GM12892 (cell line): ENCODE data around the gene ABCC4. TPM values are rescaled to one million over a fixed set of nuclear protein-coding genes. Genes with fewer than 3 reads are reported as not detected.
A peak's percentile ranks its signal among the peaks of the same experiment; 100 is the strongest.

Experiments
- DNase-seq: peaks from one replicate; pipeline ENCODE4 v3.0.0; 2011; ENCODE audit not compliant: insufficient read length
- FAIRE-seq: peaks from 2 replicates; lab custom pipeline; 2011; peaks lifted over from hg19 to GRCh38; lab: Jason Lieb, UNC
- POLR2A ChIP-seq: IDR thresholded peaks from 2 replicates; pipeline ENCODE4 v1.6.1; 2011; ENCODE audit warnings: low read depth, low read length, control low read depth
- POLR2AphosphoS5 ChIP-seq: IDR thresholded peaks from 2 replicates; pipeline ENCODE4 v1.6.1; 2011; ENCODE audit warnings: low read depth, low read length, control low read depth
- TAF1 ChIP-seq: IDR thresholded peaks from 2 replicates; pipeline ENCODE4 v1.6.1; 2011; ENCODE audit warnings: low read depth, mild to moderate bottlenecking, control low read depth, low read length, borderline replicate concordance
- polyA plus RNA-seq: library from polyadenylated mRNA; unstranded; fragments of >200 nt; gene quantifications from one replicate; pipeline ENCODE4 v1.2.1, GENCODE V29; 2012; ENCODE audit warnings: missing spikeins, inconsistent platforms; ENCODE audit not compliant: missing spikeins

The ABCC4 gene, protein sequence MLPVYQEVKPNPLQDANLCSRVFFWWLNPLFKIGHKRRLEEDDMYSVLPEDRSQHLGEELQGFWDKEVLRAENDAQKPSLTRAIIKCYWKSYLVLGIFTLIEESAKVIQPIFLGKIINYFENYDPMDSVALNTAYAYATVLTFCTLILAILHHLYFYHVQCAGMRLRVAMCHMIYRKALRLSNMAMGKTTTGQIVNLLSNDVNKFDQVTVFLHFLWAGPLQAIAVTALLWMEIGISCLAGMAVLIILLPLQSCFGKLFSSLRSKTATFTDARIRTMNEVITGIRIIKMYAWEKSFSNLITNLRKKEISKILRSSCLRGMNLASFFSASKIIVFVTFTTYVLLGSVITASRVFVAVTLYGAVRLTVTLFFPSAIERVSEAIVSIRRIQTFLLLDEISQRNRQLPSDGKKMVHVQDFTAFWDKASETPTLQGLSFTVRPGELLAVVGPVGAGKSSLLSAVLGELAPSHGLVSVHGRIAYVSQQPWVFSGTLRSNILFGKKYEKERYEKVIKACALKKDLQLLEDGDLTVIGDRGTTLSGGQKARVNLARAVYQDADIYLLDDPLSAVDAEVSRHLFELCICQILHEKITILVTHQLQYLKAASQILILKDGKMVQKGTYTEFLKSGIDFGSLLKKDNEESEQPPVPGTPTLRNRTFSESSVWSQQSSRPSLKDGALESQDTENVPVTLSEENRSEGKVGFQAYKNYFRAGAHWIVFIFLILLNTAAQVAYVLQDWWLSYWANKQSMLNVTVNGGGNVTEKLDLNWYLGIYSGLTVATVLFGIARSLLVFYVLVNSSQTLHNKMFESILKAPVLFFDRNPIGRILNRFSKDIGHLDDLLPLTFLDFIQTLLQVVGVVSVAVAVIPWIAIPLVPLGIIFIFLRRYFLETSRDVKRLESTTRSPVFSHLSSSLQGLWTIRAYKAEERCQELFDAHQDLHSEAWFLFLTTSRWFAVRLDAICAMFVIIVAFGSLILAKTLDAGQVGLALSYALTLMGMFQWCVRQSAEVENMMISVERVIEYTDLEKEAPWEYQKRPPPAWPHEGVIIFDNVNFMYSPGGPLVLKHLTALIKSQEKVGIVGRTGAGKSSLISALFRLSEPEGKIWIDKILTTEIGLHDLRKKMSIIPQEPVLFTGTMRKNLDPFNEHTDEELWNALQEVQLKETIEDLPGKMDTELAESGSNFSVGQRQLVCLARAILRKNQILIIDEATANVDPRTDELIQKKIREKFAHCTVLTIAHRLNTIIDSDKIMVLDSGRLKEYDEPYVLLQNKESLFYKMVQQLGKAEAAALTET (N-terminal part only)
- 19.5 TPM for polyA plus RNA-seq

DNA sequence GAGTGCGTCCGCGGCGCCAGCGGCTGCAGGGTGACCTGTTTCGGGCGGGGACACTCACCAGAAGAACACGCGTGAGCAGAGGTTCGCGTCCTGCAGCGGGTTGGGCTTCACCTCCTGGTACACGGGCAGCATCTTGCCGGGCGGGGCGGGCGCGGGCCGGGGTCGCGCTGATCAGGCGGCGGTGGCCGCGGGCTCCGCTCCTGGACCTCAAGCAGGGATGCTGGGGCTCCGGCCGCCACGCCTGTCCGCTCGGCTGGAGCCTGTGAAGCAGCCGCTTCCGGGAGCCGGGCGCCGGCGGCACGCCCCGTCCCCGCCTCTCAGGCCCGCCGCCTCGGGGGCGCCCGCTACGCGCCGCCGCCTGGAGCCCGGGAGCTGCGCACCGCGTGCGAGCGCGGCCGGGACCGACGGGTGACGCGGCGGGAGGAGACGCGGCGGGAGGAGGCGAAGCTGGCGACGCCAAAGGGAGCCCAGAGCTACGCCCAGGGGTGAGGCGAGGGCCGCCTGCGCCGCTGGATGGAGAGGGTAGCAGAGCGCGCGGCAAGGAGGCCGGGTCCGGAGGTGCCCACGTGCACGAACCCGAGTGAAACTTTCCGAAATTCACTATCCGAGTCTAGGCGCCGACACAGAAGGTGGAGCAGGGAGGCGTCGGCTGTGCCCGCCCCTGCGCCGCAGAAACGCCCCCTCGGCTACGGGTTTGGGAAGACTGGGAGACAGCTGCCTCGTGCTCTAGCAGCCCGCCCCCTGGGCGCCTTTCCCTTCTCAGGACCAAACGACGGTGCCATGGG lies at the start of gene ABCC4:
TSS of gene ABCC4 (minus strand) at position 269 of the 785 bp plus-strand sequence. CDS start at position 132, 137 bp downstream.
- peak; percentile 84 for FAIRE-seq
- TF ChIP-seq TAF1 (peak; percentile 47; the same call in 1 of the 2 replicates), POLR2A (peak; percentile 73), POLR2AphosphoS5 (no peak; the same call in 1 of the 2 replicates)
- peak; percentile 81 for DNase-seq

DNA sequence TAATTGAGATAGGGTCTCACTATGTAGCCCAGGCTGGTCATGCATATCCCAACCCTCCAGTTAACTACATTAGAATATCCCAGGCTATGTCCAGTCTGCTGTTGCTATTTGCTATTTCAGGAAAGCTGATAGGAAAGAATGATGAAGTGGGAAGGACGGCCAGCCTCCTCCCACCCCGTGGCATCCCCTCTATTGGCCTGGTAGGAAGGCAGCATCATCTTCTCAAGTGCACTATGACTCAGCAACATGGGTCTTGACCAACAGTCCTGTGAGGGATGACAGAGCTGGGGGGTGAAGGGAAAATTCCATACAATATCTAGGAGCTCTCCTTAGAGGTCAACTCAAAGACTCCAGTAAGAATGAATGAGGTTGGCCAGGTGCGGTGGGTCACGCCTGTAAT lies 48.0 kb upstream of the ABCC4 start:
- TF ChIP-seq TAF1 = no peak
- no peak for TF ChIP-seq POLR2A
- TF ChIP-seq POLR2AphosphoS5 = no peak
- FAIRE-seq = no peak
- no peak for DNase-seq

DNA sequence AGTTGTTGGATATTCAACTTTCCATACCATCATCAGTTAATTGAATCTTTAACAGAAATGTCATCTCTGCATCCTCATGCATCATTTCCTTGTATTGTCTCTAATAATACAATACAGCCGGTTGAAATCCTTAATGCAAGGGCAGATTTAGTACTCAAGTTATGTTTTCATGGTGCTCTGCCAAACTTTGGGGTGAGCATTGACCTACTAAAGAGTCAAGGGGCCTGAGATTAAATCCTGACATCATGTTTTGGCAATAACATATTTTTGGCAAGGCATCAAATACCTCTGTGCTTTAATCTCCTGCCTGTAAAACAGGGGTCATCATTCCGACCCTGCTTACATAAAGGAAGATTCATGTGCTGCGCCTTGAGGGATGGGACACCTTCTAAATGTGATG lies 42.7 kb upstream of the ABCC4 start:
- no peak for DNase-seq
- TF ChIP-seq TAF1 (no peak), POLR2AphosphoS5 (no peak), POLR2A (no peak)
- FAIRE-seq = no peak

DNA sequence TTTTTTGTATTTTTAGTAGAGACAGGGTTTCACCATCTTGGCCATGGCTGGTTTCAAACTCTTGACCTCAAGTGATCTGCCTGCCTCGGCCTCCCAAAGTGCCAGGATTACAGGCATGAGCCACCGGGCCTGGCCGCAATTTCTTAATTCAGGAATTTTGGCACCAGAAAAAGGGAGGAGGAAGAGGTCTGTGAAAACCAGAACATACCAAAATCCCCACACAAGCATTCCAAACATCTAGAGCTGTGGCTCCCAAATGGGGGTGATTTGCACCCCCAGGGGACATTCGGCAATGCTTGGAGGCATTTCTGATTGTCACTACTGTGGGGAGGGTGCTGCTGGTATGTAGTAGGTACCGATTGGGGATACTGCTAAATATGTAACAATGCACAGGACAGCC lies 40.2 kb upstream of the ABCC4 start:
- TF ChIP-seq POLR2AphosphoS5 (no peak), POLR2A (no peak)
- DNase-seq (no peak), FAIRE-seq (no peak)

DNA sequence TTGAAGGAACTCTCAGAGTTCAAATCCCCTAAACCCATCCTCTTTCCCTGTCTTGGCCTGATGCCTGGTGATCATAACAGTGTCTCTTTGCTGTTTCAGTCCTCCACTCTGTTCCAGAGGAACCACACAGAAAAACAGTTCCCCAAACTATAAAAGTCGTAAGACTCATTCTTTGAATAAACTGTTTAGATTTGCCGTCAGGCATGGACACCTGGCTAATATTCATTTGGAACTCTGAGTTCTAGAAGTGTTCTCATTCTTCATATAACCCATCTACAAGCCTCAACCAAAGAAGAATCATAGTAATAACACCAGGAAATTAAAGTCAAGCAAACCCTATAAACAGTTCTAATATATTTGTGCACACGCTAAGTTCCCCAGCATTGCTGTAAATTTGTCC lies 37.7 kb upstream of the ABCC4 start:
- DNase-seq (no peak), FAIRE-seq (no peak)
- TF ChIP-seq POLR2A (no peak), POLR2AphosphoS5 (no peak), TAF1 (no peak)

DNA sequence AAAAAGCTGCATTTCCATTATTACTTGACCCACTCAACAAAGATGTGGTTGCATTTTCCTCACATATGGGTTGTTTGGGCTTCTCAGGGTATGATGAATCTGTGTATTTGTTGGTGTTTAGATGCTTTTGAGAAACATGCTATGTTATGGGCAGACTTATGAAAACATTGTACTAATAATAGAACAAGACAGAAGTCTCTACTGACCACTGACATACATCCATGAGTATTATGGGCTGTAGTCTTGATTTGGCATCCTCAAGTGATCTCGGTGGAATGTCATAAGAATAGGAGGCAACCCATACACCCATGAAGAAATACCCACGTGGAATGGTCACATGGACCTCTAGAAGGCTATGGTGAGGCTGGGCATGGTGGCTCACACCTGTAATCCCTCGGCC lies 36.3 kb upstream of the ABCC4 start:
- FAIRE-seq (no peak), DNase-seq (no peak)
- TF ChIP-seq POLR2AphosphoS5 (no peak), POLR2A (no peak), TAF1 (no peak)

DNA sequence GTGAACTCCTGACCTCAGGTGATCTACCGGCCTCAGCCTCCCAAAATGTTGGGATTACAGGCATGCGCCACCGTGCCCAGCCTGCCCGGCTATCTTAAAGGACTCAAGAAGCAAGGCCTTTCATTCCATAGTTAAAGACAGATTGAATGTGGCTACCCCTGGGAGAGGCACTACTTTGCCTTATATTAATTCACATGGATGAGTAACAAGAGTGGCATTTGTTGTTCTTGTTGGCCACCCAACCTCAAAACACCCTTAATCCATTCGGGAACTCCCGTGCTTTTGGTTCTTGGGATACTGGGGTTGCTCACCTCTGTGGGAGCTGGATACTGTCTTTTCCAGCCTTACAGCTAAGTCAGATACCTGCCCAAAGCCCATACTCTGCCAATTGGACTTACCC lies 34.4 kb upstream of the ABCC4 start:
- DNase-seq (no peak), FAIRE-seq (no peak)
- no peak for TF ChIP-seq POLR2A
- TF ChIP-seq TAF1 = no peak
- no peak for TF ChIP-seq POLR2AphosphoS5

DNA sequence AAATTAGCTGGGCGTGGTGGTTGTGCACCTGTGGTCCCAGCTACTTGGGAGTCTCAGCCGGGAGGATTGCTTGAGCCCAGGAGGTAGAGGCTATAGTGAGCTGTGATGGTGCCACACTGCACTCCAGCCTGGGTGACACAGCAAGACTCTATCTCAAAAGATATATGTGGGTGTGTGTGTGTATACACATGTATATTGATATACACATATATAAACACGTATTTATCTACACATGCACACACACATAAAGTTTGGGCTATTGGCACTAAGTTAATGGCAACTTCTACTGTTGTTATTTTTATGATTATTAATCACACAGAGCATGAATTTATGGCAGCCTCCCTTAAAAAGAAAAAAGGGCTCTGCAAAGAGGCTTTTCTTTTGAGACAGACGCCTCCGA lies 27.1 kb upstream of the ABCC4 start:
- DNase-seq (no peak), FAIRE-seq (no peak)
- TF ChIP-seq POLR2AphosphoS5 = no peak
- no peak for TF ChIP-seq TAF1

DNA sequence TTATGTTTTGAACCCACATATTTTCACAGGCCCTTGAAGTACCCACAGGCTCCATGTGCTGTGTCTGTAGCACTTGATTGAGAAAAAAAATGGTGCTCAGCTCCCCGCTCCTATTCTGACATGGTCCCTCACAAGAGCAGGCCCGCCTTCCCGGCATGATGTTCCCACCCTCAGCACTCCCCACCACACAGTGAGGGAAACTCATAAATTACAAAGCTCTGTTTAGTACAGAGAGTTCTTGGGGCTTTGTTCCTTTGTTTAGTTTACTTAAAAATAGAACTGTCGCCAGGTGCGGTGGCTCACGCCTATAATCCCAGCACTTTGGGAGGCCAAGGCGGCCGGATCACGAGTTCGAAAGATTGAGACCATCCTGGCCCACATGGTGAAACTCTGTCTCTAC lies 25.9 kb upstream of the ABCC4 start:
- DNase-seq (no peak), FAIRE-seq (no peak)
- TF ChIP-seq TAF1 = no peak
- no peak for TF ChIP-seq POLR2A
- TF ChIP-seq POLR2AphosphoS5 = no peak

DNA sequence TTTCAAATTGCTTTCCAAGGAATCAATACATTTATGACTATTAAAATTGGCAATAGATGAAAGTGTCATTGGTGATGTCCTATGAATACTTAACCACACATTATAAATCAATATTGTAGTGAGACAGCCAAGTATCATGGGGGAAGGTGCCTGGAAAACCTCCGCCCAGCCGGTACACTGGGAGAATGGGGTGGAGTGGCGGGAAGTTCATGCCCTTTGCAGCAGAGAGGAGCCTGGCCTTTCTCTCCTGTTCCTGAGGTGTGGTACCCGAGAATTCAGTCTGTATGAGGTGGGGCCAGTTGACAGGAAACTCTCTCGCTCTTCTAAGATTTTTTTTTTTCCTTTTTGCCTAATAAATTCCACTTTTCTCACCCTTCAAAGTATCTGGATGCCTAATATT lies 25.4 kb upstream of the ABCC4 start:
- no peak for FAIRE-seq
- TF ChIP-seq POLR2A (no peak), POLR2AphosphoS5 (no peak), TAF1 (no peak)
- DNase-seq = no peak

DNA sequence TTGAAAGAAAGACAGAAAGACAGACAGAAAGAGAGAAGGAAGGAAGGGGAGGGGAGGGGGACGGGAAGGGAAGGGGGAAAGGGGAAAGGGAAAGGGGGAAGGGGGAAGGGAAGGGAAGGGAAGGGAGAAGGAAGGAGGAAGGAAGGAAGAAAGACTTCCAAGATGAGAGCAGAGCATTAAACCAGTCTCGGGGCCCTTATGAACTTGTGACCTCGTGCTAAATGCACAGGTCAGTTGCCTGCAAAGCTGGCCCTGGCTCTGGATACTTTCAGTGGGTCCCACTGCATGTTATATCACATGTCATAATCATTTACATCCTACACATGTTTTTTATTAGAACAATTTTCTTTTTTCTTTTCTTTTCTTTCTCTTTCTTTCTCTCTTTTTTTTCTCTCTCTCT lies 24.2 kb upstream of the ABCC4 start:
- FAIRE-seq (no peak), DNase-seq (no peak)
- no peak for TF ChIP-seq POLR2A
- no peak for TF ChIP-seq TAF1
- TF ChIP-seq POLR2AphosphoS5 = no peak
